NCI-H2227 (cell line): ENCODE measurements around the gene SYNE1.
"Not testable (repeated sequence)": the region's sequence is repeated elsewhere in the genome, so short reads cannot be mapped to it uniquely, and the experiment has no call there.

Source experiments
- DNase-seq: peaks from one replicate; lab custom pipeline; 2025; ENCODE audit not compliant: unreplicated experiment; lab: John Stamatoyannopoulos, UW

SYNE1 gene

GRCh38 chr6:152637296-152638047 lies at the start of gene SYNE1:
Gene SYNE1, minus strand, starts transcription at chr6:152637362. Its CDS starts 9,031 bp downstream, at chr6:152628331.
- no peak for DNase-seq

GRCh38 chr6:152685819-152686218 lies 48.7 kb upstream of the SYNE1 start:
- no peak for DNase-seq

GRCh38 chr6:152682935-152683334 lies 45.8 kb upstream of the SYNE1 start:
- DNase-seq = not testable (repeated sequence)

- DNase-seq = no peak
Measured at GRCh38 chr6:152682141-152682540, 45.0 kb upstream of the SYNE1 start.

GRCh38 chr6:152680879-152681517 lies 43.8 kb upstream of the SYNE1 start:
- no peak for DNase-seq

GRCh38 chr6:152680151-152680550 lies 43.0 kb upstream of the SYNE1 start:
- no peak for DNase-seq

- no peak for DNase-seq
Measured at GRCh38 chr6:152673236-152673635, 36.1 kb upstream of the SYNE1 start.

- DNase-seq = no peak
Measured at GRCh38 chr6:152671171-152671570, 34.0 kb upstream of the SYNE1 start.

- no peak for DNase-seq
Measured at GRCh38 chr6:152669895-152670294, 32.7 kb upstream of the SYNE1 start.

GRCh38 chr6:152661776-152662175 lies 24.6 kb upstream of the SYNE1 start:
- DNase-seq = no peak

- no peak for DNase-seq
Measured at GRCh38 chr6:152651986-152652385, 14.8 kb upstream of the SYNE1 start.

GRCh38 chr6:152648105-152648504 lies 10.9 kb upstream of the SYNE1 start:
- no peak for DNase-seq

- DNase-seq = not testable (repeated sequence)
Measured at GRCh38 chr6:152646732-152647131, 9.6 kb upstream of the SYNE1 start.

- no peak for DNase-seq
Measured at GRCh38 chr6:152642578-152643375, 5.6 kb upstream of the SYNE1 start.

GRCh38 chr6:152636609-152637295 lies 410 bp downstream of the SYNE1 start:
- DNase-seq = no peak

- DNase-seq = no peak
Measured at GRCh38 chr6:152636021-152636608, 1.0 kb downstream of the SYNE1 start.

- DNase-seq = no peak
Measured at GRCh38 chr6:152634773-152635172, 2.4 kb downstream of the SYNE1 start.

GRCh38 chr6:152632121-152632782 lies 4.9 kb downstream of the SYNE1 start:
- no peak for DNase-seq

- no peak for DNase-seq
Measured at GRCh38 chr6:152631376-152631775, 5.8 kb downstream of the SYNE1 start.

- DNase-seq = no peak
Measured at GRCh38 chr6:152630832-152631231, 6.3 kb downstream of the SYNE1 start.
